DOHH2 (cell line): Measurements from ENCODE around the gene C9orf78.

ENCODE experiments used
- EZH2phosphoT487 ChIP-seq: fragments of 200-600 bp; sonication (generic); IDR thresholded peaks from 2 replicates; pipeline ENCODE4 v1.6.1; 2017; ENCODE audit warnings: borderline replicate concordance, mild to moderate bottlenecking, antibody characterized with exemption, low read length, moderate library complexity, mixed read lengths
- TF ChIP-seq, protein P1 (sequence below): fragments of 200-600 bp; sonication (generic); IDR thresholded peaks from one replicate; pipeline ENCODE4 v1.5.1; 2014; ENCODE audit warnings: antibody characterized with exemption, mild to moderate bottlenecking, low read depth, low read length; ENCODE audit not compliant: poor library complexity, severe bottlenecking

DNA sequence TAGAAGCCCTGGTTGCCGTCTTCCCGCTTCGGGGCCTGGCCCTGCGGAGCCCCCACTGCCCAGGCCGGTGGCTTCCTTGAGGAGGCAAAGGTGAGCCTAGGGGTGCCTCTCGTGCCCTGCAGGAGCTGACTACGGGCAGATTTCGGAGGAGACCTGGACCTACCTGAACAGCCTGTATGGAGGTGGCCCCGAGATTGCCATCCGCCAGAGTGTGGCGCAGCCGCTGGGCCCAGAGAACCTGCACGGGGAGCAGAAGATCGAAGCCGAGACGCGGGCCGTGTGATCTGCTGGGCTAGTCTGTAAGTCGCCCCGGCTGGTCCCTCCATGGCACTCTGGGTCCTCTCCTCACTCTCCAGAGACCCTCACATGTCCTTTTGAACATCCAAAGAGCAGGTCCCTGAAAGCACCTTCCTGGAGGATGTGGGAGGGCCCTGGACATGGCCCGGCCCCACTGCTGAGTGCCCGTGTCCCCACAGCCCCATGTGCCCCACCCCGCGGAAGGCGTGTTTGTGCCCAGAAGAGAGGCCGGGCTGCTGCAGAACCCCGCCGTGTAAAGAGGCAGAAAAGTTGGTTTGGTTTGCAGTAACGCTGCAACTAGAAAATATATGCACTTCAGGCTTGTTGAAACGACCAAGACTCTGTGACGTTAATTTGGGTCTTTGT lies 45.0 kb upstream of the C9orf78 start:
- TF ChIP-seq, protein P1, sequence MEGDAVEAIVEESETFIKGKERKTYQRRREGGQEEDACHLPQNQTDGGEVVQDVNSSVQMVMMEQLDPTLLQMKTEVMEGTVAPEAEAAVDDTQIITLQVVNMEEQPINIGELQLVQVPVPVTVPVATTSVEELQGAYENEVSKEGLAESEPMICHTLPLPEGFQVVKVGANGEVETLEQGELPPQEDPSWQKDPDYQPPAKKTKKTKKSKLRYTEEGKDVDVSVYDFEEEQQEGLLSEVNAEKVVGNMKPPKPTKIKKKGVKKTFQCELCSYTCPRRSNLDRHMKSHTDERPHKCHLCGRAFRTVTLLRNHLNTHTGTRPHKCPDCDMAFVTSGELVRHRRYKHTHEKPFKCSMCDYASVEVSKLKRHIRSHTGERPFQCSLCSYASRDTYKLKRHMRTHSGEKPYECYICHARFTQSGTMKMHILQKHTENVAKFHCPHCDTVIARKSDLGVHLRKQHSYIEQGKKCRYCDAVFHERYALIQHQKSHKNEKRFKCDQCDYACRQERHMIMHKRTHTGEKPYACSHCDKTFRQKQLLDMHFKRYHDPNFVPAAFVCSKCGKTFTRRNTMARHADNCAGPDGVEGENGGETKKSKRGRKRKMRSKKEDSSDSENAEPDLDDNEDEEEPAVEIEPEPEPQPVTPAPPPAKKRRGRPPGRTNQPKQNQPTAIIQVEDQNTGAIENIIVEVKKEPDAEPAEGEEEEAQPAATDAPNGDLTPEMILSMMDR, result no peak
- no peak for TF ChIP-seq EZH2phosphoT487
